Cardiac muscle cell (in vitro differentiated cells and primary cell): ENCODE measurements around the gene PTPRM. TPM values are rescaled to one million over a fixed set of nuclear protein-coding genes. Genes with fewer than 3 reads are reported as not detected.

Experiments
- DNase-seq, 2 donors: peaks; one replicate each; pipeline versions ENCODE4 v3.0.0 to v3.0.0-alpha.2; 2010 to 2017; ENCODE audit warnings: low read depth in 1 of 2, low spot score in 1 of 2
- H3K27ac ChIP-seq: fragments of 200-600 bp; sonication (generic); 2 replicates; pipeline ENCODE4 v1.5.1; 2016
- H3K27me3 ChIP-seq: fragments of 200-600 bp; sonication (generic); 2 replicates; pipeline ENCODE4 v1.6.0; 2016; ENCODE audit warnings: control low read depth
- H3K36me3 ChIP-seq: fragments of 200-600 bp; sonication (generic); 2 replicates; pipeline ENCODE4 v1.5.1; 2016; ENCODE audit warnings: control low read depth
- H3K4me1 ChIP-seq: fragments of 200-600 bp; sonication (generic); 2 replicates; pipeline ENCODE4 v1.8.1; 2017; ENCODE audit warnings: low read depth, mild to moderate bottlenecking, mixed run types
- H3K4me3 ChIP-seq: fragments of 200-600 bp; sonication (generic); 2 replicates; pipeline ENCODE4 v1.5.1; 2016; ENCODE audit warnings: mild to moderate bottlenecking
- H3K9me3 ChIP-seq: fragments of 200-600 bp; sonication (generic); 2 replicates; pipeline ENCODE4 v1.5.1; 2017; ENCODE audit warnings: low read depth, mild to moderate bottlenecking, control low read depth
- polyA plus RNA-seq: library from polyadenylated mRNA; unstranded; fragments of >200 nt; fragmentation: Nextera tagmentation; extraction: Ambion mirVana; gene quantifications from 2 replicates; pipeline ENCODE4 v1.2.1, GENCODE V29; 2016
- total RNA-seq: library from RNA; depleted of rRNA; stranded (reverse); fragments of >200 nt; gene quantifications from 2 replicates; pipeline ENCODE4 v1.2.3, GENCODE V29; 2016
- TF ChIP-seq, protein P1 (sequence below): IDR thresholded peaks from 2 replicates; pipeline ENCODE4 v1.5.1; 2012; ENCODE audit warnings: low read depth, mild to moderate bottlenecking, low read length

Gene PTPRM
- total and polyA plus RNA-seq, 2 experiments from 2014 or later, result 26.5 to 48.8 TPM

DNA sequence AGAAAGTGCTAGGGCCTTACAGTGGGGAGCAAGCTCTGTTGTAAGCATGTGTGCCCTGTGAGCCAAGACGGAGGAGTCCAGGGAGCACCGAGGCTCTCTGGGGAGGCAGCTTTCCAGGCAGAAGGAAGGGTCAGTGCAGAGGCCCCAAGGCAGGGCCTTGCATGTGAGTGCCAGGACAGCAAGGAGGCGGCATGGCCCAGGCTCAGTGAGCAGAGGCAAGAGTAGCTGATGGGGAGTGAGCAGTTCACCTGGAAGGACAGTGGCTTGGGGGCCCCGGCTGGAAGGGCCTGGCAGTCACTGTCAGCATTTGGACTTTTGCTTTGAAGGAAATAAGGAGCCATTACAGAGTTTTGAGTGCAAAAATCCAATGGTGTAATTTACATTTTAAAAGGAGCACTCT is 818.3 kb downstream of the PTPRM start:
- TF ChIP-seq, protein P1, sequence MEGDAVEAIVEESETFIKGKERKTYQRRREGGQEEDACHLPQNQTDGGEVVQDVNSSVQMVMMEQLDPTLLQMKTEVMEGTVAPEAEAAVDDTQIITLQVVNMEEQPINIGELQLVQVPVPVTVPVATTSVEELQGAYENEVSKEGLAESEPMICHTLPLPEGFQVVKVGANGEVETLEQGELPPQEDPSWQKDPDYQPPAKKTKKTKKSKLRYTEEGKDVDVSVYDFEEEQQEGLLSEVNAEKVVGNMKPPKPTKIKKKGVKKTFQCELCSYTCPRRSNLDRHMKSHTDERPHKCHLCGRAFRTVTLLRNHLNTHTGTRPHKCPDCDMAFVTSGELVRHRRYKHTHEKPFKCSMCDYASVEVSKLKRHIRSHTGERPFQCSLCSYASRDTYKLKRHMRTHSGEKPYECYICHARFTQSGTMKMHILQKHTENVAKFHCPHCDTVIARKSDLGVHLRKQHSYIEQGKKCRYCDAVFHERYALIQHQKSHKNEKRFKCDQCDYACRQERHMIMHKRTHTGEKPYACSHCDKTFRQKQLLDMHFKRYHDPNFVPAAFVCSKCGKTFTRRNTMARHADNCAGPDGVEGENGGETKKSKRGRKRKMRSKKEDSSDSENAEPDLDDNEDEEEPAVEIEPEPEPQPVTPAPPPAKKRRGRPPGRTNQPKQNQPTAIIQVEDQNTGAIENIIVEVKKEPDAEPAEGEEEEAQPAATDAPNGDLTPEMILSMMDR, result no peak
- Histone ChIP-seq H3K4me1 (no peaks in the 10 kb centered on the region), H3K27ac (no peak overlapping the region), H3K36me3 (peaks cover 7% of the 10 kb centered on the region), H3K4me3 (no peak overlapping the region), H3K9me3 (no peaks in the 10 kb centered on the region), H3K27me3 (no peaks in the 10 kb centered on the region)
- no peak for DNase-seq

DNA sequence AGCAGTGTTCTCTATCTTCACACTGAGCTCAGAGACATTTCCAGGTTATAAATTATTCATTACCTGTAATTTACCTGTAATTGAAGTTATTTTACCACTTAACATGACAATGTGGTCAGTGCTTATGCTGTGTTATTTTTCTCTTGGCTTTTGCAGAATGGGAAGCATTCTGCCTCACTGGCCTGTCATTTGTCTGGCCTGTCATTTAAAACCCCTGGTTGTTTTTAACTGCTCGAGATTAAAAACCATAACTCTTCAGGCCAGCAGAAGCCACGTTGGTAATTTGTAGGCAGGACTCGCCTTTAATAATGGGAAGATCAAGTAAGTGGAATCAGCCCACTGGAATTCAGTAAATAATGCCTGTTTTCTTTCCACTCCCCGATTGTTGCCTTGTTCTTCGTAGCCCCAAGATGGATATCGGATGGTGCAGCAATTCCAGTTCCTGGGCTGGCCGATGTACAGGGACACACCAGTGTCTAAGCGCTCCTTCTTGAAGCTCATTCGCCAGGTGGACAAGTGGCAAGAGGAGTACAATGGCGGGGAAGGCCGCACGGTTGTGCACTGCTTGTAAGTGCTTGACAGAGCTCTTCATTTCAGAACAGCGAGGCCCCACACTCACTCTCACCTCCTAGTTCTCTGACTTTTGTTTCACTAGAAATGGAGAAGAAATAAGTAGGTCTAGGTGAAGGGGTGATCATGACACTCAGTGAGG is 819.7 kb downstream of the PTPRM start:
- Histone ChIP-seq H3K4me1 (no peaks in the 10 kb centered on the region), H3K27me3 (no peaks in the 10 kb centered on the region), H3K4me3 (no peak overlapping the region), H3K36me3 (peaks cover 7% of the 10 kb centered on the region), H3K27ac (no peak overlapping the region), H3K9me3 (no peaks in the 10 kb centered on the region)
- TF ChIP-seq, protein P1, result no peak
- no peak for DNase-seq

DNA sequence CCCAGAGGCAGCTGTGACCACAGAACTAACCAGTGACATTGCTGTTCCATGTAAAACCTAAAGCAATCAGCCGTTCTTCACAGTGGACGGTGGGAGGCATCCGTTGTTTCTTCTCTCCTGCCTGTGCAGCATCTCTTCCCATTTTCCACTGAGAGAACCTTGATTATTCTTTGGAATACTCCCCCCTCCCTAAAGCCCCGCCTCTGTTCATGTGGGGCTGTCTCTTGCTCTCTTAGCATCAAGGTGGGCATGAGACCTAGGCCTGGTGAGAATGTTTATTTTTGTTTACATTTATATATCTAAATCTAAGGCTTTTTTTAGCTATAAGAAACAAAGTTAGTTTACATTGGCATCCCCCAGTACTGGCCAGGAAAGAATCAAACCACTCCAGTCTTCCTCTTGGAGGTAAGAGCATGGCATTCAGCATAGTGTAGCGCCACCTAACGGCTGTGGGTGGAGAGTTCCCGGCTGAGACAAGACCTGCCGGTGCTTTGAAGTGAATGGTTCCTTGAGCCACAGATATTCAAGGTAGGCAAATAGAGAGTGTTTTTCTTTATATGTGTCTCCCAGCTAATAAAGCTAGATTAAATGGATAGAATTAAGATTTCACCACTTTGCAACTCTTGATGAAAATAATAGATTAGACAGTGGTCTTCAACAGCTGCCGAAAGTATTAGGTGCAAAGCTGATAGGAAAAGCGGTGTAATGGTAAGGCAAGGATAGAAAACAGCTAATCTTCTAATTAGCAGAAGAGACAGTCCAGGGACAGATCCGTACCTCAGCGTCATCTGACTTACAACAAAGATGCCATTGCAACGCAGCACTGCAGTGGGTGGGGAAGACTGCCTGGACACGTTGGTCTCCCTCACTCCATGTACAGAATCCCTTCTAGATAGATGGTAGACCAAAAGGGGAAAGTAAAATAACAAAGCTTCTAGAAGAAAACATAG is 822.5 kb downstream of the PTPRM start:
- H3K27ac ChIP-seq, result no peak overlapping the region
- H3K4me1 ChIP-seq, result no peaks in the 10 kb centered on the region
- H3K4me3 ChIP-seq, result no peak overlapping the region
- TF ChIP-seq, protein P1, result peak; percentile 87
- no peaks in the 10 kb centered on the region for H3K27me3 ChIP-seq
- H3K9me3 ChIP-seq, result no peaks in the 10 kb centered on the region
- DNase-seq, result peak; percentile 84 to 87
- H3K36me3 ChIP-seq, result peaks cover 6% of the 10 kb centered on the region

DNA sequence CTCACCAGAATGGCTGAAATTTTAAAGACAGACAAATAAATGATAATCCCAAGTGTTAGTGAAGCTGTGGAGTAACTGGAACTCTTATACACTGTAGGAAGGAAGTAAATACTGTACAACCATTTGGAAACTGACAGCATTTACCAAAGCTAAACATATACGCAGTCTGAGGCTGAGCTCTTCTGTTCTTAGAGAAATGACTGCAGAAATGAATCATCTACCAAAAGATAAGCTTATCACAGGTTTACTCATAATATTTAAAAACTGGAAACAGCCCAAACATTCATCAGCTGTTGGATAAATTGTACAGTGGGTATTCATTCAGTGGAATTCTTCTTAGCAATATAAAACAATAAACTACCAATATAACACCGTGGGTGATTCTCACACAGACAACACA is 824.0 kb downstream of the PTPRM start:
- H3K9me3 ChIP-seq, result no peaks in the 10 kb centered on the region
- no peak overlapping the region for H3K27ac ChIP-seq
- DNase-seq, result peak in 1 of 2 donors; percentile 57
- H3K4me1 ChIP-seq, result no peaks in the 10 kb centered on the region
- H3K36me3 ChIP-seq, result peaks cover 10% of the 10 kb centered on the region
- TF ChIP-seq, protein P1, result no peak
- no peak overlapping the region for H3K4me3 ChIP-seq
- no peaks in the 10 kb centered on the region for H3K27me3 ChIP-seq

DNA sequence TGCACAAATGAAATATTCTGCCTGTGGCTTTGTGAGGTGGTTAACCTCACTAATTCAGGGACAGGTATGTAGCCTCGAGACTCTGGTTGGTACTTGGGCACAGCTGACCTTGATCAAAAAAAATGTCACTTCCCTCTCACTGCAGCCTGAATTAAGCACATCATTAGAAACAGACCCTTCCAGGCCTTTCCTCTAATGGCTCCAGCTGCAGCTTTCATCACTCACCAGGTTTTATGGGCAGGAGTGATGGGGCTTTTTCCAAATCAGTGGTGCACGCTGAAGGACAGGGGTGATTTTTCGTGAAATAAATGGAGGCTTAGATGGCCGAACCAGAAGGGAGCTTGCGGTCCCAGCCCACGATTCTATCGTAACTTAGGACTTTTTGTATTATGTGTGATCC is 829.1 kb downstream of the PTPRM start:
- DNase-seq, result no peak
- peaks cover 7% of the 10 kb centered on the region for H3K36me3 ChIP-seq
- H3K4me1 ChIP-seq, result no peaks in the 10 kb centered on the region
- H3K27ac ChIP-seq, result no peak overlapping the region
- no peaks in the 10 kb centered on the region for H3K9me3 ChIP-seq
- TF ChIP-seq, protein P1, result no peak
- no peaks in the 10 kb centered on the region for H3K27me3 ChIP-seq
- H3K4me3 ChIP-seq, result no peak overlapping the region
